ENCODE measurements around the gene BRMS1L.
"Not testable (repeated sequence)": the region's sequence is repeated elsewhere in the genome, so short reads cannot be mapped to it uniquely, and the experiment has no call there.

BRMS1L gene

DNA sequence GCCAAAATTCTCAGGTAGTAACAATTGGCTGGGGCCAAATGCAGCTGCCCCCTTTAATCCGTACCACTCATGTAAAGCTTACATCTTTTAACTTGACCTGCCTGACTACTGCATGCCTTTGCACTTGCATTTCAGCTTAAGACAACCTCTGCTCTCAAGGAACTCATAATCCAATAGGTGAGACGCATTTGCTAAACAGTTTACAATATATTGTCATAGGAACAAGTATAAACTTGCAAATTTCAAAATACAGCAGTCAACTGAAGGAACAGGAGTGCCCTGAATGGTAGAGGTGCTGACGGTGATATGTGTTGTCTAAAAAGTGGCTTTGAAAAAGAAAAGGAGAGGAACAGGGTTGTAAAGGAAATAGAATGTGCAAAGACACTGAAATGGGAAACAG, 3.6 kb upstream of the BRMS1L start:
- no peak for ATAC-seq (ENCODE audit: insufficient read depth, low read depth)
- Histone ChIP-seq H2AFZ (ENCODE audit: low read depth, low read length) (no peak overlapping the region), H3K4me3 (ENCODE audit: low read depth in 1 of 2, low read length in 2 of 2) (no peak overlapping the region), H3K27me3 (ENCODE audit: insufficient read depth, low read length, poor library complexity) (no peaks in the 10 kb centered on the region), H3K9ac (ENCODE audit: low read depth, low read length) (no peak overlapping the region), H3K79me2 (ENCODE audit: insufficient read depth, low read length) (peaks cover 12% of the 10 kb centered on the region), H3K27ac (ENCODE audit: low read length) (no peak overlapping the region), H3K9me3 (ENCODE audit: insufficient read depth, low read length, severe bottlenecking) (no peaks in the 10 kb centered on the region), H3K4me1 (ENCODE audit: insufficient read depth, low read length) (peaks cover 19% of the 10 kb centered on the region), H3K4me2 (ENCODE audit: insufficient read depth, low read length) (no peak overlapping the region), H3K36me3 (ENCODE audit: insufficient read depth, low read length) (no peaks in the 10 kb centered on the region), H4K20me1 (ENCODE audit: insufficient read depth, low read length) (no peaks in the 10 kb centered on the region)
- TF ChIP-seq EZH2 (IDR thresholded peaks at IDR 0.05; ENCODE audit: borderline replicate concordance, low read depth, low read length, severe bottlenecking): no peak
- no peak for DNase-seq

DNA sequence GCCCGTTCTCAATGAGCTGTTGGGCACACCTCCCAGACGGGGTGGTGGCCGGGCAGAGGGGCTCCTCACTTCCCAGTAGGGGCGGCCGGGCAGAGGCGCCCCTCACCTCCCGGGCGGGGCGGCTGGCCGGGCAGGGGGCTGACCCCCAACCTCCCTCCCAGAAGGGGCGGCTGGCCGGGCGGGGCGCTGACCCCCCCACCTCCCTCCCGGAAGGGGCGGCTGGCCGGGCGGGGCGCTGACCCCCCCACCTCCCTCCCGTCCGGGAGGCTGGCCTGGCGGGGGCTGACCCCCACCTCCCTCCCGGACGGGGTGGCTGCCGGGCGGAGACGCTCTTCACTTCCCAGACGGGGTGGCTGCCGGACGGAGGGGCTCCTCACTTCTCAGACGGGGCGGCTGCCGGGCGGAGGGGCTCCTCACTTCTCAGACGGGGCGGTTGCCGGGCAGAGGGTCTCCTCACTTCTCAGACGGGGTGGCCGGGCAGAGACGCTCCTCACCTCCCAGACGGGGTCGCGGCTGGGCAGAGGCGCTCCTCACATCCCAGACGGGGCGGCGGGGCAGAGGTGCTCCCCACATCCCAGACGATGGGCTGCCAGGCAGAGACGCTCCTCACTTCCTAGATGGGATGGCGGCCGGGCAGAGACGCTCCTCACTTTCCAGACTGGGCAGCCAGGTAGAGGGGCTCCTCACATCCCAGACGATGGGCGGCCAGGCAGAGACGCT, 1.5 kb upstream of the BRMS1L start:
- Histone ChIP-seq H3K4me1 (ENCODE audit: insufficient read depth, low read length) (peaks cover 35% of the 10 kb centered on the region), H3K79me2 (ENCODE audit: insufficient read depth, low read length) (peaks cover 26% of the 10 kb centered on the region)
- H3K4me2 ChIP-seq (ENCODE audit: insufficient read depth, low read length); H3K27ac ChIP-seq (ENCODE audit: low read length); H3K4me3 ChIP-seq (ENCODE audit: low read depth in 1 of 2, low read length in 2 of 2); H4K20me1 ChIP-seq (ENCODE audit: insufficient read depth, low read length); H3K36me3 ChIP-seq (ENCODE audit: insufficient read depth, low read length); H3K9me3 ChIP-seq (ENCODE audit: insufficient read depth, low read length, severe bottlenecking); ATAC-seq (ENCODE audit: insufficient read depth, low read depth); H3K9ac ChIP-seq (ENCODE audit: low read depth, low read length); H3K27me3 ChIP-seq (ENCODE audit: insufficient read depth, low read length, poor library complexity); H2AFZ ChIP-seq (ENCODE audit: low read depth, low read length); DNase-seq: not testable (repeated sequence)

DNA sequence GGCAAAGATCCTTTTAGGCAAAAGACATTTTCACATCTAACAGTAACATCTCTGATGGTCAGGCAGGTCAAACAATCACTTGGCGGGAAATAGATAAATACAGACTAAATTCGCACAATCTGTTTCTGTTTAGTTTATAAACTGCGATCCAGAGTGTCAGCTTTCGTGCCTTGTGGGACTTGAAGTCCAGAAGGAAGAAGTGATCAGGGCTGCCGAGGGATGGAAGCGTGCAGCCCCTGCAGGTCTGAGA, 245 bp upstream of the BRMS1L start:
- peak overlapping the region; percentile 92 for H3K4me2 ChIP-seq (ENCODE audit: insufficient read depth, low read length)
- DNase-seq: no peak
- peaks cover 35% of the 10 kb centered on the region for H3K4me1 ChIP-seq (ENCODE audit: insufficient read depth, low read length)
- H3K9me3 ChIP-seq (ENCODE audit: insufficient read depth, low read length, severe bottlenecking): no peaks in the 10 kb centered on the region
- H2AFZ ChIP-seq (ENCODE audit: low read depth, low read length): peak overlapping the region; percentile 92
- no peaks in the 10 kb centered on the region for H4K20me1 ChIP-seq (ENCODE audit: insufficient read depth, low read length)
- peak overlapping the region; percentile 59 for H3K9ac ChIP-seq (ENCODE audit: low read depth, low read length)
- H3K27ac ChIP-seq (ENCODE audit: low read length): peak overlapping the region; percentile 76
- H3K36me3 ChIP-seq (ENCODE audit: insufficient read depth, low read length): no peaks in the 10 kb centered on the region
- no peaks in the 10 kb centered on the region for H3K27me3 ChIP-seq (ENCODE audit: insufficient read depth, low read length, poor library complexity)
- H3K79me2 ChIP-seq (ENCODE audit: insufficient read depth, low read length): peaks cover 26% of the 10 kb centered on the region
- peak overlapping the region; percentile 30 to 97; a peak in 3 of 4 replicates for H3K4me3 ChIP-seq (ENCODE audit: low read depth in 1 of 2, low read length in 2 of 2)
- TF ChIP-seq, protein P1, sequence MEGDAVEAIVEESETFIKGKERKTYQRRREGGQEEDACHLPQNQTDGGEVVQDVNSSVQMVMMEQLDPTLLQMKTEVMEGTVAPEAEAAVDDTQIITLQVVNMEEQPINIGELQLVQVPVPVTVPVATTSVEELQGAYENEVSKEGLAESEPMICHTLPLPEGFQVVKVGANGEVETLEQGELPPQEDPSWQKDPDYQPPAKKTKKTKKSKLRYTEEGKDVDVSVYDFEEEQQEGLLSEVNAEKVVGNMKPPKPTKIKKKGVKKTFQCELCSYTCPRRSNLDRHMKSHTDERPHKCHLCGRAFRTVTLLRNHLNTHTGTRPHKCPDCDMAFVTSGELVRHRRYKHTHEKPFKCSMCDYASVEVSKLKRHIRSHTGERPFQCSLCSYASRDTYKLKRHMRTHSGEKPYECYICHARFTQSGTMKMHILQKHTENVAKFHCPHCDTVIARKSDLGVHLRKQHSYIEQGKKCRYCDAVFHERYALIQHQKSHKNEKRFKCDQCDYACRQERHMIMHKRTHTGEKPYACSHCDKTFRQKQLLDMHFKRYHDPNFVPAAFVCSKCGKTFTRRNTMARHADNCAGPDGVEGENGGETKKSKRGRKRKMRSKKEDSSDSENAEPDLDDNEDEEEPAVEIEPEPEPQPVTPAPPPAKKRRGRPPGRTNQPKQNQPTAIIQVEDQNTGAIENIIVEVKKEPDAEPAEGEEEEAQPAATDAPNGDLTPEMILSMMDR (IDR thresholded peaks at IDR 0.05; ENCODE audit: borderline replicate concordance, extremely low read depth, low read length, poor library complexity, severe bottlenecking): no peak
- no peak for TF ChIP-seq EZH2 (IDR thresholded peaks at IDR 0.05; ENCODE audit: borderline replicate concordance, low read depth, low read length, severe bottlenecking)
- no peak for ATAC-seq (ENCODE audit: insufficient read depth, low read depth)

DNA sequence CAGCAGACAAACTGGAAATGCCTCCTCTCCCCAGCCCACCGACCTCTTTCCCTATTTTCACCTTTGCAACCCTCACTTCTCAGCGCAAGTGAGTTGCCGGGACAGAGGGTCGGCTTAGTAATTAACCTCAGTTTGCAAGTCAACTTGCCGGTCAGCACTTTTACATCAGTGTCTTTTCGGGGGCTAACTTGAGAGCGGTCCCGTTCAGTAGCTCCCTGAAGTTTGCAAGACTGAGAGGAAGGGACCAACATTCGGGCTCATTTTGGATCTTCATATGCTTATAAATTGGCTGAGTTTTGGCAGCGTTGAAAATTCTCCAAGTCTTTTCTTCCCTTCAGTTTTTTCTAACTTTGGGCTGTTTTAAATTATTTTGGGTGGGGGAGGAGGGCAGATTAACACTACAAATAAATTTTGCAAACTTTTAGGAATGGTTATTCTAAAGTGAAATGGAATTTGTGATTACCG, 846 bp downstream of the BRMS1L start:
- H2AFZ ChIP-seq (ENCODE audit: low read depth, low read length): peak overlapping the region; percentile 100
- no peak for DNase-seq
- peaks cover 26% of the 10 kb centered on the region for H3K79me2 ChIP-seq (ENCODE audit: insufficient read depth, low read length)
- H3K4me3 ChIP-seq (ENCODE audit: low read depth in 1 of 2, low read length in 2 of 2): peak overlapping the region; percentile 70 to 97
- H4K20me1 ChIP-seq (ENCODE audit: insufficient read depth, low read length): no peaks in the 10 kb centered on the region
- peak overlapping the region; percentile 88 for H3K9ac ChIP-seq (ENCODE audit: low read depth, low read length)
- peak overlapping the region; percentile 92 for H3K4me2 ChIP-seq (ENCODE audit: insufficient read depth, low read length)
- no peaks in the 10 kb centered on the region for H3K27me3 ChIP-seq (ENCODE audit: insufficient read depth, low read length, poor library complexity)
- H3K4me1 ChIP-seq (ENCODE audit: insufficient read depth, low read length): peaks cover 32% of the 10 kb centered on the region
- TF ChIP-seq, protein P1 (IDR thresholded peaks at IDR 0.05; ENCODE audit: borderline replicate concordance, extremely low read depth, low read length, poor library complexity, severe bottlenecking): no peak
- no peak for TF ChIP-seq EZH2 (IDR thresholded peaks at IDR 0.05; ENCODE audit: borderline replicate concordance, low read depth, low read length, severe bottlenecking)
- H3K36me3 ChIP-seq (ENCODE audit: insufficient read depth, low read length): peaks cover 7% of the 10 kb centered on the region
- no peaks in the 10 kb centered on the region for H3K9me3 ChIP-seq (ENCODE audit: insufficient read depth, low read length, severe bottlenecking)
- ATAC-seq (ENCODE audit: insufficient read depth, low read depth): no peak
- peak overlapping the region; percentile 93 for H3K27ac ChIP-seq (ENCODE audit: low read length)
